ENCODE results near the gene GSX2.
A peak's percentile ranks its signal among the peaks of the same experiment; 100 is the strongest.

GSX2 gene

DNA sequence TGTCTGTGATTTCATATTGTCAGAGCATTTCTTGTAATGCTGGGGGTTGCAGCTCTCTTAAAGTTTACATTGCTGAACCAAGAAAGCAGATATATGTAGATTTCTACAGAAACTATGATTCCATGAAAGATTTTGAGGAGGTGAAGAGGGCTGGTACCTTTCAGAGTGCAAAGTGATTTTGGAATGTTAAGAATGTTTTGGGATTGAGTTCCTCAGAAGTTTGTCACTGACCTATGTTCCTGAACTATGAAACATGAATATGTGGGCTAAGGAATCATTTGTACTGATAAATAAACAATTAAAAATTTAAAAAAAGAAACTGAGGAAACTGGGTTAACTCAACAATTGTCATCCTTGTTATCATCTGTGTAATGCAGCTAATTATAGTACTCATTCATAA is 23.3 kb upstream of the GSX2 start:
- DNase-seq (ENCODE audit: low read depth in 3 of 3, low spot score in 1 of 3) = no peak

GRCh38 chr4:54077812-54078211 is 22.2 kb upstream of the GSX2 start:
- DNase-seq (ENCODE audit: low read depth in 3 of 3, low spot score in 1 of 3) = no peak

DNA sequence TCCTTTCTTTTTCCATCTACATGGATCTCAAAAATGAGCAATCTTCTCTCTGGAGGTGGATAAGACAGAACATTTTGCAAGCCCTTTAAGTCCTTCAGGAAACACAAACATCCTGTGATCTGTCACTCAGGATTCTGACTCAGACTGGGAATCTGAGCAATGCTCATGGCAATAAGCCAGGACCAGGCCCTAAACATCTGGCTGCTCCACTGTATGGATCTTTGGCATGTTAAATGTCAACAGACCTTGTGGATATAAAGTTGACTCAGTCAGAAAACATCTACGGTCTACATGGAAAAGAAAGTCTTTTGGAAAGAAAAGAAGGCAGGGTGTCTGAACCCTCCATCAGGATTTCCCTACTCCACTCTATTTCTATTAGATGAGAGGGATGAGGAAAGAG is 17.8 kb upstream of the GSX2 start:
- no peak for DNase-seq (ENCODE audit: low read depth in 3 of 3, low spot score in 1 of 3)

DNA sequence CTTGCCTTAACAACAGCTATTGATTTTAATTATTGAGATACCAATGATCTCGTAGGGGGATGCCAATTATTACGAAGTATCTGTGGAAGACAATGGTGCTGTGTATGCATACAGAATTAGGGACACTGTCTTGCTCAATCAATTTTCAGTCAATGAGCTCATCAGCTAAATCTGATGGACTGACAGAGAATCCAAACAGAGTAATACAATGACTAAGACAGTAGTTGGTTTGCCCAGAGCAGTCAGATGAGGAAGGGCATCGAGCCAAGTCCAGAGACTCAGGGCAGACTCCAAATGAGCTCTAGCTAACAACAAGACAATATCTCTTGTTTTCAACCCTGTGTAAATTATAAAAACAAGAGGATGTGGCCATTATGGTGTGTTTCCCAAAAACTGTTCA is 14.7 kb upstream of the GSX2 start:
- no peak for DNase-seq (ENCODE audit: low read depth in 3 of 3, low spot score in 1 of 3)

DNA sequence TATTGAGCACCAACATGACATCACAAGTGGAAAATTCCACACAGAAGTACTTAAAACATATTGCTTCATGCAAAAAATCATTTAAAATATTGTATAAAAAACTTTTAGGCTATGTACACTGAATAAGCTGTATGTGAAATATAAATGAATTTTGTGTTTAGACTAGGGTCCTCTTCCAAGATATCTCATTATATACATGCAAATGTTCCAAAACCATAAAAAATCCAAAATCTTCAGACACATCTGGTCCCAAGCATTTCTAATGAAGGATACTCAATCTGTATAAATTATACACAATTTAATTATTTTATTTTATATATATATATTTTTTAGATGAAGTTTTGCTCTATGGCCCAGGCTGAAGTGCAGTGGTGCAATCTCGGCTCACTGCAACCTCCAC is 10.1 kb upstream of the GSX2 start:
- no peak for DNase-seq (ENCODE audit: low read depth in 3 of 3, low spot score in 1 of 3)

DNA sequence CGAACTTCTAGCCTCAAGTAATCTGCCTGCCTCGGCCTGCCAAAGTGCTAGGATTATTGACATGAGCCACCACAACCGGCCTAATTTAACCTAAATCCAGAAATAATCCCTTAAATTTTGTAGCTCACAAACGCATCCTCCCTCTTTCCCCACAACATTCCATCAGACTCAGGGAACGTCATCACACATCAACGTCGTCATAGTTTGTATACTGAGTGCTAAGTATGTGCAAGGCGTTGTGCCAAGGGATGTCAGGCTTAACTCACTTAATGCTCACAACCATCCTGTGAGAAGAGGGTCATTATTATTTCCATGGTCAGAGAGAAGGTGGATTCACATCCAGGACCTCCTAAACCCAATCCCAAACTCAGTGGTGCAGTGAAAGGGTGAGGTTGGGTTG is 9.6 kb upstream of the GSX2 start:
- no peak for DNase-seq (ENCODE audit: low read depth in 3 of 3, low spot score in 1 of 3)

DNA sequence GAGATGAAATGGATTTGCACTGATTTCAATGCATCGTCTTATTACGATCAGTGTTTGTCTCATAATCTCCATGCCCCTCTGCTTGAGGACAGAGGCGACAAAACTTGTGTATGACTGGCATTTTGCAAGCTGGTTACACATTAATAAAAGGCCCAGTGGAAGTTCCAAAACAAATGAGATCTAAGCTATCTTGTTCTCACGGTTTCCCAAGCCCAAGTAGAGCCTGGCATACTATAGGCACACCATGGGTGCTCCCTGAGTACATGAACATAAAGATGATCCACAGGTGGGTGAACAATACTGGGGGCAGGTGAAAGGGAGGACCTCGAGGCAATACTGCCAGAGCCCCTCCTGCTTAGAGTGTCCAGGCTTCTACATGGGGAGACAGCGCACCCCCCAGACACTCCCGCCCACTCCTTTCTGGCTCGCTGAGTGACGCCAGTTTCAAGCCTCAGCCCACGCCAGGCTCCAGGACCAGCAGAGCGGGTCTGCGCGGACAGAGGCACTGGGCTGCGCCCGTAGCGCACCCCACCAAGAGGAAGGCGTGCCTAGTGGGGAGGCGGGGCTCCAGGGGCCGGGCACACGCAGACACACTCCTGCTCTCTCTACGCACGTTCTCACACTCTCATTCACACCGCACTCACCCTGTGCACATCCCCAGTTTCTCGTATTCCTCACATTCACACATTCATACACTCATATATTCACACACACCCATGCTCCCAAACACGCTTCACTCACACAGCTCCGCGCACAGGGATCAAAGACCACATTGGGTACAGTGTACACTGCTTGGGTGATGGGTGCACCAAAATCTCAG is 8.9 kb upstream of the GSX2 start:
- no peak for DNase-seq (ENCODE audit: low read depth in 3 of 3, low spot score in 1 of 3)

DNA sequence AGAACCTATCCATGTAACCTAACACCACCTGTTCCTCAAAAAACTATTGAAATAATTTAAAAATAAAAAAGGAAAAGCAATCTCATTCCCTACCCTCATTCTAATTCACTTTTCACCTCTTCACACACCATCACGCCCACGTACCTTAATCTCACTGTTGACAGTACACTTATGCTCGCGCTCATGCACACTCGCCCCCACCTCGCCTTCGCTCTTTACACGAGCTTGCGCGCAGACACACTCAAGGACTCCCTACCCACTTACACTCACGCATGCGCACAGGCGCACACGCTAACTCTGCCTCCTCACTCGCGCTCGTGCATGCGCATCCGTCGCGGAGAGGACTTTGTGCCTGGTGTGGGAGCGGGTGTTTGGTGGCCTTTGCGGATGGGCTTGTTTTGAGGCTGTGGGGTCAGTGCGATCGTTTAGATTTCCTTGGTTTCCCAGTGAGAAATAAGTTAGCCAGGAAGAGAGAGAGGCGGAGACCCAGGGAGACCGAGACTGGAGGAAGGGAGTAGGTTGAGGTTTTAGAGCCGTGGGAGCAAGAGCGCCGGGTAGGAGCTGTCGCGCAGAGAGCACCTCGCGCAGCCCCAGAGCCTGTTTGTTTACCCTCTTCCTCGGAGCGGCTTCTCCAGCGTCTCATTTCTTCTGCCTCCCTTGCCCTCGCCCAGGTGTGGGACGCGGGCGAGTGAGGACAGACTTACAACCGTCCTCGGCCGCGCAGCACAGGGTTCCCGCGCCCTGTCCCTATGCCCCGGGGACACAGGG is 8.1 kb upstream of the GSX2 start:
- peak; percentile 59 to 70 (median 60) for DNase-seq (ENCODE audit: low read depth in 3 of 3, low spot score in 1 of 3)

DNA sequence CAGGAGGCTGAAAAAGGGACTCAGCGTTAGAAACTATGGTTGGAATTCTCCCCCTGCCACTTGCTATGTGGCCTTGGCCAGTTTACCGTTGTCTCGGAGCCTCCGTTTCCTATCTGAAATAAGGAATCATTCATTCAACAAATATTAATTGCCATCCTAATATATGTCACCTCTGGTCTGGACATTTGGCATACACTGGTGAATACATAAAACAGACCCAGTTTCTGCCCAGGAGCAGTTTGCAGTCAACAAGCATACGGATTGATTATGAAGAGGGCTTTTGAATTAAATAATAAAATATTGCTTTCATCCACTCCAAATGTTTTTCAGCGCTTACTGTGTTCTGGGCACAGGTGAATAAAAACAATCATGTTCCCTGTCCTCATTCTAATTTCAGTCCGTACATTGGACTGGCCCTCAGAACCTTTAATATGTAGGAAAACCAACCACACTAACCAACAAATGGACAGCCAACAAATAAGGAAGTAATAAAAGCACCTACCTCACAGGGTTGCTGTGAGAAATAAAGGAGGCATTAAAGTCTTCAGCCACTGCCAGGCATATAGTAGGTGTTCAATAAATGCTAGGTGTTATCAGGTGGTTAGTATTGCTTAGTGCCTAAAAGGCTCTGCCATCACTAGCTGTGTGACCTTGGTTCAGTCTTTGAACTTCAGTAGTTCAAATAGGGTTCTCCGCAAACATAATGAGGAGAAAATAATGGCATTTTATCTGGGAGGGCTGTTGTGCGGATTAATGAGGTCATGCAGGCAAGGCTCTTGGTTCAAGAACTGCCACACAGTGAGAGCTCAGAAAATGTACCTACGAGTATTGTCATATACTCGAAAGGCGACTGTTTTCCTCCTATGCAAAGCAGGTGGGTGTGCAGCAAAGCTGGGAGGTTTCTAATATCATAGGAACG is 7.3 kb upstream of the GSX2 start:
- DNase-seq (ENCODE audit: low read depth in 3 of 3, low spot score in 1 of 3) = no peak

- DNase-seq (ENCODE audit: low read depth in 3 of 3, low spot score in 1 of 3) = no peak
Measured at GRCh38 chr4:54093324-54094240, 6.4 kb upstream of the GSX2 start.

GRCh38 chr4:54094451-54094850 is 5.5 kb upstream of the GSX2 start:
- no peak for DNase-seq (ENCODE audit: low read depth in 3 of 3, low spot score in 1 of 3)

- no peak for DNase-seq (ENCODE audit: low read depth in 3 of 3, low spot score in 1 of 3)
Measured at GRCh38 chr4:54095110-54095825, 4.7 kb upstream of the GSX2 start.

GRCh38 chr4:54096295-54096962 is 3.5 kb upstream of the GSX2 start:
- DNase-seq (ENCODE audit: low read depth in 3 of 3, low spot score in 1 of 3) = no peak

DNA sequence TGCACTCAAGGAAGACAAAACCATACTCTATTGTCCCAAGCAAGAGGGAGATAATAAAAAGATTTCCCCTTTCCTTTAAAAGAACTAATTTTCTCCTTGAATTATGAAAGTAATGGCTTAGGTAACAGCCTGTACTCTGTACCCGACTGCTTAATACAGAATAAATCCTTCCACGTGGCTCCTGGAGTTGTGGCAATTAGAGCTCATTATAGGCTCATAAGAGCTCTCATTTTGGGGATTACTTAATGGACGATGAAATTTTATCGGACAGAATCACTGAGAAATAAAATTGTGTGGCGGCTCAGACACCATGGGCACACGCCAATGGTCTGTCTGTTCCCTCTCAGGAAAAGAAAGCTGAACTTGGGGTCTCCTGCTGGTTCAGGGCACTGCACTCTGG is 2.8 kb upstream of the GSX2 start:
- DNase-seq (ENCODE audit: low read depth in 3 of 3, low spot score in 1 of 3) = no peak

- no peak for DNase-seq (ENCODE audit: low read depth in 3 of 3, low spot score in 1 of 3)
Measured at GRCh38 chr4:54098375-54098774, 1.6 kb upstream of the GSX2 start.

DNA sequence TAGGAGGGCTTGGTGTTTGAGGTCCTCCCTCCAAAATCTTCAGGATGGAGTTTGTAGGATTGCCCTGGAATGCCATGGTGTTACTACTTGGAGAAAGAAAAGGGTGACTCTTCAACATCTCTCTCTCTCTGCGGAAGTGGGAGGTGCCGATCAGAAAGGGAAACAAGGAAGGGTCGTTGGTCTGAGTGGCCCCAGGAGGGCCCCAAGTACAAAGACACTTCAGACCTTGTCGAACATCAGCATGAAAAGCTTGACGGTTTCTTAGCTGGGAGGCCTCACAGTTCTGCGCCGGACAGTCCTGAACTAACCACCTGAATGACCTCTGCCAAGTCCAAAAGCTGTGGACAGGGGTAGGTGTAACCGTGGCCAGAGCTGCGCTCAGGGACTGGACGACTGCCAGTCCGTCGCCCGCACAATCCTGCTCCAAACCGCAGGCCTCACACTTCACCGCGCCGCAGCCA is 646 bp upstream of the GSX2 start:
- no peak for DNase-seq (ENCODE audit: low read depth in 3 of 3, low spot score in 1 of 3)

- DNase-seq (ENCODE audit: low read depth in 3 of 3, low spot score in 1 of 3) = no peak
Measured at GRCh38 chr4:54100595-54101189, 729 bp downstream of the GSX2 start.

GRCh38 chr4:54101190-54102041 is 1.5 kb downstream of the GSX2 start:
- no peak for DNase-seq (ENCODE audit: low read depth in 3 of 3, low spot score in 1 of 3)

All from stimulated activated CD4-positive, alpha-beta T cell treated with anti-CD3 and anti-CD28 coated beads, TNF-alpha, amount 100 ng/mL, for 1 hour (primary cell).